ENCODE data around the gene INO80D.

- TF ChIP-seq CTCF (IDR thresholded peaks at IDR 0.05; ENCODE audit: insufficient read depth, low read length) (no peak), POLR2AphosphoS5 (IDR thresholded peaks at IDR 0.05; ENCODE audit: low read depth) (no peak), REST (IDR thresholded peaks at IDR 0.05; ENCODE audit: insufficient replicate concordance, low read depth) (no peak), GABPA (IDR thresholded peaks at IDR 0.05; ENCODE audit: low read depth) (no peak), SPI1 (IDR thresholded peaks at IDR 0.05; ENCODE audit: borderline replicate concordance, low read depth) (no peak)
Measured at GRCh38 chr2:206000776-206001175, 85.2 kb downstream of the INO80D start.
